Esophagus squamous epithelium (tissue), 5 donors: ENCODE measurements around the gene AQP6. TPM values are rescaled to one million over a fixed set of nuclear protein-coding genes. Genes with fewer than 3 reads are reported as not detected.

Source experiments
- DNase-seq: peaks from one replicate; lab custom pipeline; 2025; lab: John Stamatoyannopoulos, UW
- H3K27ac ChIP-seq, 4 donors: fragments of 200-600 bp; sonication (generic); one replicate each; pipeline ENCODE4 v1.5.1; 2016 to 2019; ENCODE audit warnings: mild to moderate bottlenecking in 1 of 4
- H3K27me3 ChIP-seq, 4 donors: fragments of 200-600 bp; sonication (generic); 1 replicate in 3 of 4; 2 replicates in 1 of 4; pipeline versions ENCODE4 v1.5.1 to v1.6.0; 2017 to 2021; ENCODE audit warnings: antibody characterized with exemption in 1 of 4
- H3K36me3 ChIP-seq, 3 donors: fragments of 200-600 bp; sonication (generic); one replicate each; pipeline ENCODE4 v1.5.1; 2016 to 2019
- H3K4me1 ChIP-seq, 3 donors: fragments of 200-600 bp; sonication (generic); one replicate each; pipeline ENCODE4 v1.5.1; 2017 to 2019
- H3K4me3 ChIP-seq, 4 donors: fragments of 200-600 bp; sonication (generic); 1 replicate in 3 of 4; 2 replicates in 1 of 4; pipeline ENCODE4 v1.5.1; 2016 to 2019; ENCODE audit warnings: mild to moderate bottlenecking in 2 of 4, moderate library complexity in 1 of 4
- H3K9me3 ChIP-seq, 3 donors: fragments of 200-600 bp; sonication (generic); one replicate each; pipeline ENCODE4 v1.5.1; 2016 to 2019
- CTCF ChIP-seq, 6 experiments: fragments of 450-650 bp in 4 of 6; fragments of 200-600 bp in 2 of 6; sonication (generic) in 2 of 6; IDR thresholded peaks; one replicate each; pipeline ENCODE4 v1.5.1; 2016 to 2019; ENCODE audit warnings: antibody characterized with exemption in 6 of 6, mild to moderate bottlenecking in 4 of 6, moderate library complexity in 4 of 6
- POLR2A ChIP-seq, 4 donors: fragments of 450-650 bp; IDR thresholded peaks; one replicate each; pipeline ENCODE4 v1.6.1; 2017; ENCODE audit warnings: antibody characterized with exemption in 4 of 4, mild to moderate bottlenecking in 4 of 4, moderate library complexity in 3 of 4
- WGBS, 2 donors: methylation state at CpG; one replicate each; pipeline ENCODE4 v1.1.5; 2018; 5-methylcytosine and 5-hydroxymethylcytosine counted together
- intact Hi-C: fragments of 100-400 bp; cut with DNase I; formaldehyde crosslinking; loops from one replicate; pipeline ENCODE4 v1.15.0; 2022
- total RNA-seq, 4 donors: library from RNA; depleted of rRNA; stranded (reverse); fragments of >200 nt; gene quantifications; one replicate each; pipeline ENCODE4 v1.1.0, GENCODE V29; 2016
- donor health status: DM: yes; HTN: yes; CAD: no.

AQP6 gene
- total RNA-seq, 4 donors from 2014 or later = not detected

GRCh38 chr12:49968471-49968870 lies 4.3 kb upstream of the AQP6 start:
- no peaks in the 10 kb centered on the region for H3K36me3 ChIP-seq
- H3K27ac ChIP-seq = no peak overlapping the region
- H3K4me1 ChIP-seq = peaks cover 8 to 30% (median 12%) of the 10 kb centered on the region in 3 donors
- no peaks in the 10 kb centered on the region for H3K9me3 ChIP-seq
- no peak overlapping the region for H3K4me3 ChIP-seq
- peaks cover 0 to 74% (median 0%) of the 10 kb centered on the region in 4 donors for H3K27me3 ChIP-seq
- TF ChIP-seq POLR2A (IDR thresholded peaks at IDR 0.05) (no peak), CTCF (IDR thresholded peaks at IDR 0.05) (no peak)
- intact Hi-C loops = loop anchor here (5.0 to 10.0 kb wide), 2 partner anchors 89 to 104 kb away; partner anchors contain the start of gene ASIC1
- DNase-seq = no peak
- WGBS, 2 donors = 82% methylated on average over 6 of the region's 6 CpGs; no CpG with 5 or more reads in 1 of the 2 donors

- H3K36me3 ChIP-seq = no peaks in the 10 kb centered on the region
- DNase-seq = no peak
- 86 to 100% methylated on average over 1 of the region's 5 CpGs for WGBS, 2 donors
- H3K27me3 ChIP-seq = peaks cover 0 to 70% (median 0%) of the 10 kb centered on the region in 4 donors
- H3K9me3 ChIP-seq = no peaks in the 10 kb centered on the region
- no peak overlapping the region for H3K27ac ChIP-seq
- no peak for TF ChIP-seq POLR2A (IDR thresholded peaks at IDR 0.05)
- no peak for TF ChIP-seq CTCF (IDR thresholded peaks at IDR 0.05)
- intact Hi-C loops = loop anchor here (5.0 to 10.0 kb wide), 2 partner anchors 88 to 104 kb away; partner anchors contain the start of gene ASIC1
- H3K4me1 ChIP-seq = peaks cover 4 to 24% (median 10%) of the 10 kb centered on the region in 3 donors
- H3K4me3 ChIP-seq = no peak overlapping the region
Measured at GRCh38 chr12:49969027-49969426, 3.7 kb upstream of the AQP6 start.

- peaks cover 0 to 62% (median 0%) of the 10 kb centered on the region in 4 donors for H3K27me3 ChIP-seq
- intact Hi-C loops = loop anchor here (5.0 to 10.0 kb wide), 2 partner anchors 87 to 105 kb away; partner anchors contain the start of gene ASIC1
- H3K9me3 ChIP-seq = no peaks in the 10 kb centered on the region
- H3K36me3 ChIP-seq = no peaks in the 10 kb centered on the region
- DNase-seq = no peak
- no peak overlapping the region for H3K27ac ChIP-seq
- H3K4me1 ChIP-seq = peaks cover 5 to 30% (median 10%) of the 10 kb centered on the region in 3 donors
- 80% methylated on average over 11 to 12 of the region's 12 CpGs for WGBS, 2 donors
- H3K4me3 ChIP-seq = no peak overlapping the region
- TF ChIP-seq CTCF (IDR thresholded peaks at IDR 0.05) (no peak), POLR2A (IDR thresholded peaks at IDR 0.05) (no peak)
Measured at GRCh38 chr12:49969651-49970429, 2.9 kb upstream of the AQP6 start.

- intact Hi-C loops = no loop called here
- TF ChIP-seq POLR2A (IDR thresholded peaks at IDR 0.05) = no peak
- TF ChIP-seq CTCF (IDR thresholded peaks at IDR 0.05) = no peak
- peaks cover 13 to 39% (median 15%) of the 10 kb centered on the region in 3 donors for H3K4me1 ChIP-seq
- peaks cover 0 to 53% (median 0%) of the 10 kb centered on the region in 4 donors for H3K27me3 ChIP-seq
- H3K9me3 ChIP-seq = no peaks in the 10 kb centered on the region
- WGBS, 2 donors = 53 to 60% methylated on average over 10 of the region's 10 CpGs
- H3K36me3 ChIP-seq = no peaks in the 10 kb centered on the region
- DNase-seq = no peak
- no peak overlapping the region for H3K27ac ChIP-seq
- H3K4me3 ChIP-seq = no peak overlapping the region
Measured at GRCh38 chr12:49970658-49971057, 2.1 kb upstream of the AQP6 start.

GRCh38 chr12:49971141-49971540 lies 1.6 kb upstream of the AQP6 start:
- 43 to 50% methylated on average over 6 of the region's 6 CpGs for WGBS, 2 donors
- Histone ChIP-seq H3K36me3 (no peaks in the 10 kb centered on the region), H3K4me3 (no peak overlapping the region), H3K27ac (no peak overlapping the region), H3K4me1 (peaks cover 14 to 40% (median 15%) of the 10 kb centered on the region in 3 donors), H3K27me3 (peaks cover 0 to 49% (median 0%) of the 10 kb centered on the region in 4 donors), H3K9me3 (no peaks in the 10 kb centered on the region)
- intact Hi-C loops = no loop called here
- TF ChIP-seq POLR2A (IDR thresholded peaks at IDR 0.05) (no peak), CTCF (IDR thresholded peaks at IDR 0.05) (no peak)
- DNase-seq = no peak
